GM03348 (cell line): ENCODE data around the gene TGFBRAP1.

Experiments
- DNase-seq: peaks from one replicate; pipeline ENCODE4 v3.0.0; 2012; ENCODE audit warnings: low spot score

Gene TGFBRAP1

GRCh38 chr2:105329561-105330495, at the start of gene TGFBRAP1:
TGFBRAP1 (minus strand) TSS chr2:105329735; CDS start chr2:105308301, 21,434 bp downstream.
- peak; percentile 92 for DNase-seq

- DNase-seq, result no peak
Observed at GRCh38 chr2:105378921-105379383, 49.4 kb upstream of the TGFBRAP1 start.

GRCh38 chr2:105378276-105378840, 48.8 kb upstream of the TGFBRAP1 start:
- no peak for DNase-seq

- DNase-seq, result no peak
Observed at GRCh38 chr2:105377871-105378270, 48.3 kb upstream of the TGFBRAP1 start.

GRCh38 chr2:105376789-105377240, 47.3 kb upstream of the TGFBRAP1 start:
- DNase-seq, result no peak

- no peak for DNase-seq
Observed at GRCh38 chr2:105376010-105376409, 46.5 kb upstream of the TGFBRAP1 start.

GRCh38 chr2:105375001-105375561, 45.5 kb upstream of the TGFBRAP1 start:
- peak; percentile 71 for DNase-seq

- DNase-seq, result no peak
Observed at GRCh38 chr2:105373895-105374401, 44.4 kb upstream of the TGFBRAP1 start.

- peak; percentile 41 for DNase-seq
Observed at GRCh38 chr2:105373344-105373781, 43.8 kb upstream of the TGFBRAP1 start.

GRCh38 chr2:105371810-105372209, 42.3 kb upstream of the TGFBRAP1 start:
- no peak for DNase-seq

GRCh38 chr2:105371156-105371555, 41.6 kb upstream of the TGFBRAP1 start:
- DNase-seq, result no peak

- DNase-seq, result peak; percentile 70
Observed at GRCh38 chr2:105369777-105370690, 40.5 kb upstream of the TGFBRAP1 start.

GRCh38 chr2:105368759-105369408, 39.3 kb upstream of the TGFBRAP1 start:
- DNase-seq, result no peak

GRCh38 chr2:105365206-105365605, 35.7 kb upstream of the TGFBRAP1 start:
- no peak for DNase-seq

GRCh38 chr2:105364436-105365139, 35.1 kb upstream of the TGFBRAP1 start:
- DNase-seq, result peak; percentile 70

- DNase-seq, result no peak
Observed at GRCh38 chr2:105362862-105363591, 33.5 kb upstream of the TGFBRAP1 start.

- DNase-seq, result no peak
Observed at GRCh38 chr2:105361102-105361889, 31.8 kb upstream of the TGFBRAP1 start.

GRCh38 chr2:105358593-105358992, 29.1 kb upstream of the TGFBRAP1 start:
- no peak for DNase-seq

GRCh38 chr2:105357122-105357521, 27.6 kb upstream of the TGFBRAP1 start:
- DNase-seq, result no peak
